CD4-positive, alpha-beta T cell treated with Interleukin-4 for 4 hours (primary cell): ENCODE data around the gene NR1H2.
"Not testable (repeated sequence)": the region's sequence is repeated elsewhere in the genome, so short reads cannot be mapped to it uniquely, and the experiment has no call there.

Experiments used
- DNase-seq: peaks from one replicate; pipeline ENCODE4 v3.0.0-alpha.2; 2020

Gene NR1H2

DNA sequence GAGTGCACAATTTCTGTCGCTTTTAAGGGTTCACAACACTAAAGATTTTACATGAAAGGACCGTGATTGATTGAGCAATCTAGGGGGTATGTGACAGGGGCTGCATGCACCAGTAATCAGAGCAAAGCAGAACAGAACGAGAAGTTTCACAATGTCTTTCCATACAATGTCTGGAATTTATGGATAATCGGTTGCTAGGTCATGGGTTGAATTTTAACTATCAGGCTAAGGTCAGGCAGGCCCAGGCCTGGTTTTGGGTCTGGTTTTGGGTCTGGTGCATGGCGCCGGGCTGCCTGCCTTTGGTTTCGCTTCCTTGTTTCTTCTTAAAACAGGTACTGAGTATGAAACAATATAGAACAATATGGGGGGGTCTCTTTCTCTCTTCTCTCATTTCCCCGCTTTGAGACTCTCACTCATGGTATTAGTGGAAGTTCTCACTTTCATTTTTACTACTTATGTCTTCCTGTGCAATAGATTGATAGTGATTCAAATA lies 29.1 kb upstream of the NR1H2 start:
- not testable (repeated sequence) for DNase-seq

DNA sequence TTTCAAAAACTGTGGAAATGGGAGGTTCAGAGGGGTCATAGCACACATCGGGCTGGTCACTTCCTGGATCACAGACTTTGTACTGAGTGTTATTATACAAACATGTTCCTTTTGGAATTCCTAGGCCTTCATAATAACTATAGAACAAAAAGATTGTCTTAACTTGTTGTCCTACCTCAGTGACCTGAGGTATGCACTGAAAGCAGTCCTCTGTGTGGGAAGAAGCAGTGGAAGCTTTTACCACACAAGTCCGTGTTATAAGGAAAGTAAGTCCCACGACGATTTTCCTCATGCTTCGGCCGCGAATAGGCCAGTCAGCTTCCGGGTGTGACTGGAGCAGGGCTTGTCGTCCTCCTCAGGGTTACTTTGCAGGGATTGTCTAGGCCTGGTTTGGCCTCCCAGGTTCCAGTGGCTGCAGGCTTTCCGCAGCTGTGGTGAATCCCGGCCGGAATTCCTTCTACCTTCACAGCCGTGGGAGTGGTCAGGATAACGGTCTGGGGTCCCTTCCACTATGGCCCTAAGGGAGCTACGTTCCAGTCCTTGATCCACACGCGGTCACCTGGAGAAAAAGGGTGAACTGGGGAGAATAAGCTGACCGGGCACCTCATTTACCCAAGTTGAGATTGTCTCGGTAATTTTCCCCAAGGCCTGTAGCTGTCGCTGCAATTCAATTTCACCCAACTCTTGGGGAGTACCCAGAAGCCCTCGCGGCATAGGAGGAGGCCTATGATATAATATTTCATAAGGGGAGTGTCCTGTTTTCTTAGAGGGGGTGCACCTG lies 26.8 kb upstream of the NR1H2 start:
- no peak for DNase-seq

DNA sequence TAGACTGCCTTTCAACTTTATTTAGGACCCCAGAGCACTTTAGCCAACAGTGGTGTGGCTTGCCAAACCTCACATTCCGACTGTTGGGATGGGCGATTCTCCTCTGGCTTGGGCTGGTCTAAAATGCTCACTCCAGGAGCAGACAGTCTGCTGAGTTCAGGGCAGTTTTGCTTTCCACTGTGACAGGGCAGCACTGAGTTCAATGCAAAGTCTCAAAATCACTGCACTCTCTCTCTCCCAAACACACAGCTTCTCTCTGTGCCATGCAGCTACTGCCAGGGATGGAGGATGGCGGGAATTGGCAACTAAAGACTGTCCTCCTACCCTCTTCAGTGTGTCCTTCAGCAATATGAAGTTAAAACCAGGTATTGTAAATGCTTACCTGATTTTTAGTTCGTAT lies 24.0 kb upstream of the NR1H2 start:
- no peak for DNase-seq

DNA sequence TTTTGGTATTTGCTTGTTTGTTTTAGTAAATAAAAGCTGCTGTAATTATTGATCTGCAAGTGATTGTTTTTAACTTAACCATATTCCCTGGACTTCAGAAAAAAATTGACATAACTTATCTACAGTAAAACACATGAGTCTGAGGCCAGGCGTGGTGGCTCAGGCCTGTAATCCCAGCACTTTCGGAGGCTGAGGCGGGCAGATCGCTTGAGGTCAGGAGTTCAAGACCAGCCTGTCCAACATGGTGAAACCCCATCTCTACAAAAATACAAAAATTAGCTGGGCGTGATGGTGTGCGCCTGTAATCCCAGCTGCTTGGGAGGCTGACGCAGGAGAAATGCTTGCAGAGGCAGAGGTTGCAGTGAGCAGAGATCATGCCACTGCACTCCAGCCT lies 22.8 kb upstream of the NR1H2 start:
- DNase-seq: not testable (repeated sequence)

DNA sequence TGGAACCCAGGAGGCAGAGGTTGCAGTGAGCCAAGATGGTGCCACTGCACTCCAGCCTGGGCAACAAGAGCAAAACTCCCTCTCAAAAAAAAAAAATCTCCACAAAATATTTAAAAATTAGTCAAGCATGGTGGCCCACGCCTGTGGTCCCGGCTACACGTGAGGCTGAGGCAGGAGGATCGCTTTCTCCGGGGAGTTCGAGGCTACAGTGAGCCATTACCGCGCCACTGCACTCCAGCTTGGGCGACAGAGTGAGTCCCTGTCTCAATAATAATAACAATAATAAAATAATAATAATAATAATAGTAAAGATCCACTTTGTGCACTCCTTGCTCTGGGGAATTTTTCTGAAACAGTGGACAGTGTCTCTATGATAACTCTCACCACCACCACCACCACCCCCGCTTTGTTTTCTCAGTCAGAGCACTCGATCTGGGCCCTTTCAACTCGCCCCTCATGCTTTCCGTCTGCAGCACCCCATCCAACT lies 19.5 kb upstream of the NR1H2 start:
- DNase-seq: no peak

DNA sequence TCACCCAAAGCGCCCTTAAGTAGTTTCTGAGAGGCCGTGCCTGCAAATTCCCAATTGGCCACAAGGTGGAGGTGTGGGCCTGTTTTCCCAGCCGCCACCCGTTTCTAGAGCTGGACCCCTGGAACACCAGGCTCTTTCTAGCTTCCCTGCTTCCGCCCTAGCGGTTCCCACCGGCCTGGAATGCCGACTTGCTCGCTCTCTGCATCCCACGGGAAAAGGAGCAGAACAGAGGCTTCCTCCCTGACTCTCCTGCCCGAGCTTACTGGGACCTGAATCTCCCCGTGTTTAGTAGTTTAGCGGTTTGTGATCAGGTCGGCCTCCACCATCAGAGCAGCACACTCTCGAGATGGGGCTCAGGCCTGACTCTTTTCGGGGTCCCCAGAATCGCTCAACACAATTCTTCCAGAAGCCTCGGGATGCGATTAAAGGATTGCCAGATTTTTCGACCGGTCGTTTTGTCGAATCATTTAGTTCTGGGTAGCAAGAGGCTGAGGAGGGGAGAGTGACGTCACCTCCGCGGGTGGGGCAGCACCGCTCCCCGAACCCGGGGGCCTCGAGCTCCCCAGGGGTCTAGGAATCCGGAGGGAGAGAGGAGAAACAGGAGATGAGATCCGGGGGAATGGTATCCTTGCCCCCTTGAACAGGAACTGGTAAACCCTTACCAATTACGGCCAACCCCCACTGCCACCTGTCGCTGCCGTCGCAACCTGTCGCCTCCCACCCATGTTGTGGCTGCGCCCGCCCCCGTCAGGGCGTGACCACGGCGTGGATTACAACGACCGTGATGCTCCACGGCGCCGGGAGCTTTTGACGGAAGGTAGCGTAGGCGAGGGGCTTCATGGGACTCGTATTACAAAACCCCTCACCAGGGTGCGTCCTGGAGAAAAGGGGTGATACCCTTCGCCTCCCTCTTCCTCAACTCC lies 18.8 kb upstream of the NR1H2 start:
- DNase-seq: peak; percentile 86

DNA sequence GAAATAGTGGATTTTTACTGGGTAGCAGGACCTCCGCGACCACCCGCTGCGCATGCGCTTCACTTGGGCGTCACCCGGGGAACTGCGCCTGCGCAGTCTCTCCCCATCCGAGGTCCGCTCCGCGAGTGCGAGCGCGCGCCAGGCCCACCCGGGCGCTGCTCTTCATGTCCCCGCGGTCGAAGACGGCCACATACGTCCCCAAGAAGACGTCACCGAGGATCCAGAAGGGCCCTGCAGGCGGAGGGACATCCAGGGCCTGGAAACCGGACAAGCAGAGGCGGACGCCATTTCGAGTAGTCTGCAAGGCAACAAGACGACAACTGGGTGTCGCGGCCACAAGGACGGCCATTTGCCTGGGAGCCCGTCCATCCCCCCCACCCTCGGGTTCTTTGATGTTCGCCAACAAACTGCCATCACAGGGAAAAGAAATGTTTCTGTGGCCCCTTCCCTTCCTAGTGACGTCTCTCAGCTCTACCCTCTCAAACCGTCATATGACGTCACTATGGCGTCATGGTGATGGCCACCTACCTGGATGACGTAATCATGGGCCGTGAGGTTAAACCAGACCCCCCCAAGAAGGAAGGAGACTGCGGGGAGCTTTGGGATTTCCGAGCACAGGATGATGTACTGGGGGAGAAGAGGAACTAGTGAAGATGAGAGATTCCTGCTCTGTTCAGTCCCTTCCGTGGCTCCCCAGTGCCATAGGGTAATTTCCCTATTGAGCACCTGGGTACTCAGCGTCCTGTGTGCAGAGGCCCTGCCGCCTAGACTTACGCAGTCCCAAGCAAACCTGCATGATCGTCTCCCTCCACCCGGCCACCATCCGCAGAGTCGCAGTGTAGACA lies 17.6 kb upstream of the NR1H2 start:
- DNase-seq: peak; percentile 78

DNA sequence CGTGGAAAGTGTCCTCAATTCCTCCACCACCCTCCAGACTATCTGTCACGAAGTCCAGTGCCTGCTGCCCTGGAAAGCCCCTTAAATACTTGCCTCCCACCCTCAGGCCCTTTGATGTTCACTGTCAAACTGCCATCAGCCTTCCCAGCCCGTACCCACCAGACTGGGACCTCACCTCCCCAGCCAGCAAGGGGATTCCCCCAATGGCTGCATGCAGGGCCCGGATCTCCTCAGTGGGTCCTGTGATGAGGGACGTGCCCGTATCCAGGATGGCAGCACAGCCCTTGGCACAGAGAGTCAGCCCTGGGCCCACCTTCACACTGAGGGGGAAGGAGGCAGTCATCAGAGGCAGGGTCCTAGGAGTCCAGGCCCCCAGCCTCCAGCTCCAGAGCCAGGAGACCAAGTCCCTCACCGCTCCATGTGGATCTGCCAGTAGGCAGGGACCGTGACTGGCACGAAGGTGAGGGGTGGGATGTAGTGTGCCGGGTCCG lies 16.9 kb upstream of the NR1H2 start:
- no peak for DNase-seq

DNA sequence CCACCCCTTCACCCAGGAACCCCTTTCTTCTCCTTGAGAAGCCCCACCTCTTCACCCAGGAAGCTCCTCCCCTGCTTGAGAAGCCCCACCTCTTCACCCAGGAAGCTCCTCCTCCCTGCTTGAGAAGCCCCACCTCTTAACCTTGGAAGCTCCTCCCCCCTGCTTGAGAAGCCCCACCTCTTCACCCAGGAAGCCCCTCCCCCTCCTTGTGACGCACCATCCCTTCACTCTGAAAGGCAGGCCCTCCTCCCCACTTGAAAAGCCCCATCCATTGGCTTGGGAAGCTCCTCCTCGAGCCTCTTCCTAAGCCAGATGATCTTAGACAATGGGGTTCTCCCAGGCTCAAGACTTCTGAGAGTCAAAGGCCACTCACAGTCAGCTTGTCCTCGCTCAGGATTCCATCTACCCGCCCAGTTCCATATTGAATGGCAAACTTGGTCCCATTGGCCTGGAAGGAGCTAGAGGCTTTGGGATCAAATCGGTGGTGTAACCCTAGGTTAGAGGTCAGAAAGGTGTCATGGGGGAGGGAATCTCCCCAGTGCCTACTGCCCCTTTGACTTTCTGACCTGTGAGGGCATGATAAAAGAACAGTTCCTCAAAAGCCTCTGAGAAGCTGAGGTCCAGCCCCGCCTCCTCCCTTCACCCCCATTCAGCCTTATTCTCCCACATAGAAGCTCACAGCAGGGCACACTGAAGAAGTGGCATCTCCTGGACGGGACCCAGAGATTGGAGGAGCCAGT lies 14.8 kb upstream of the NR1H2 start:
- no peak for DNase-seq

DNA sequence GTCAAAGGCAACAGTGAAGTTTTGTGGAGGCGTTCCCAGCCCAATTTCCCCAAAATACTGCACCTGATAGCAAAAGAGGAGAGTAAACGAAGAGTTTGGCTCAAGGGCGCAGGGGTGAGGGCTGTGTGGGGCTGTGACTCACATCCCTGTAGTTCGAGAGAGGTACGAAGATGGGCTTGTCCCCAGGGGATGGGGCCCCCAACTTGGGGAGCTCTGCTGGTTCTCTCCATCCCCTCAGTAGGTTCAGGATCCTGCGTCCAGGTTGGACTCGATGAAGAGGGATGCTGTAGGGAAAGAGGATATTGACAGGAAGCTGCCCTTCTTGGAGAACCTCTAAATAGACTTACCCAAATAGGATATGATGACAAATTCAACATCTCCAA lies 14.2 kb upstream of the NR1H2 start:
- no peak for DNase-seq

DNA sequence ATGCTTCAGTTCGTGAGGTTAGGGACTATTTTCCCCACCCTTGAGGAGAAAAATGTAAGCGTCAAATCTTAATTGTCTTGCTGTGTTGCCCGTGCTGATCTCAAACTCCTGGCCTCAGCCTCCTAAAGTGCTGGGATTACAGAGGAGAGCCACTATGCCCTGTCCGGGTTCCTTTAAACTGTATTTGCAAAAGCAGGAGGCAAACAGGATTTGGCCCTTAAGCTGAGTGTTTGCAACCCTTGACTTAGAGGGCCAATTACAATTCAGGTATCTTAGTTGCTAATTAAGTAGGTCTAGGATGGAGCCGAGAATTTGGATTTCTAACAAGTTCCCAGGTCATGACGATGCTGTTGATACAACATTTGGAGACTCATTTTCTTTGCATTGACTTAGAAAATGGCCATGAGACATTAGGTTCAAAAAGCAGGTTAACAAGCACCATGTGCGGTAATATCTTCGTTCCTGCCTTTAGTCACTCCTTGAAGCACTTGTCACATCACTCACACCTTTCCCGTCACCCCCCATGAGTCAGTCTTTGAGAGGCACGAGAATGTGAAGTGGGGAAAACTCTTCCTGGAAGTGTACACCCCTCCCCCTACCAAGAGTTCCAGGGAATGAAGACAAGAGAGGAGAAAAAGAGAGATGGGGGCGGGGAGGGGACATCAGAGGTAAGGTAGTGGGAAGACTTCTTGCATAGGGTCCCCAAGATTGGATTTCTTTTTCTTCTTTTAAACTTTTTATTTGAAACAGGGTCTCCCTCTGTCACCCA lies 13.4 kb upstream of the NR1H2 start:
- no peak for DNase-seq

DNA sequence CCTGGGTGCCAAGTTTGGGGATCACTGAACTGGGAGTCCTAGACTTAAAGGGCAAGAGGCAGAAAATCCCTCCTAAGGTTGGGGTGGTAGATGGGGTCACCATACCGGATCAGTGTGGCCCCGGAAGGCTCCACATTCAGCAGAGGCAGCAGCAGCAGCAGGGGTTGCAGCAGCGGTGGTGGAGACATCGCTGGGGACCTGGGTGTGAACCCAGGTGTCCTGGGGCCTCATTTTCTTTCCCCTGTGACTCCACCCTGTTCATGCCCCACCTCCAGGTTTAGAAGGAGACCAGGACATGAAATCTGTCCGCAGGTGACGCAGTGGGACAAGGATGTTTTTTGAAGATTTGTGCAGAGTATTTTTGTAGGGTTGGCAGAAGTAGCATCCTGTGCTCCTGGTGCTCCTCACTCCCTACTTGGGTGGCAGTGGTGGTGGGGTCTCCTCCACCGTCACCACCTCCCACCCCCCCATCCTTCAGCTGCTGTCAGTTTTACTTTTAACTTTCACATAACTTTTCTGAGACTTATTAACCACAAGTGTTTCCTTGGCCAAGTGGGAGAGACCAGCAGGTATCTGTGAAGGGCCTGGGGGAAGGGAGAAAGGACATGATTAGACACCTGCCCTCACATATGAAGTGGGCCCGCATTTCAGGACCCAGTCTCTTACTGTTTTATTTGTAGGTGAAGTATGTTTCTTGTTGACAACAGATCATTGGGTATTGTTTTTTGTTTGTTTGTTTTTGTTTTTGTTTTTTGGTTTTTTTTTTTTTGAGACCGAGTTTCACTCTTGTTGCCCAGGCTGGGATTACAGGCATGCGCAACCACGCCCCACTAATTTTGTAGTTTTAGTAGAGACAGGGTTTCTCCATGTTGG lies 10.6 kb upstream of the NR1H2 start, which contains the start of gene NAPSA:
Gene NAPSA (minus strand): TSS at position 206 of the 873 bp plus-strand sequence. CDS start 18 bp downstream, at position 188.
- no peak for DNase-seq

DNA sequence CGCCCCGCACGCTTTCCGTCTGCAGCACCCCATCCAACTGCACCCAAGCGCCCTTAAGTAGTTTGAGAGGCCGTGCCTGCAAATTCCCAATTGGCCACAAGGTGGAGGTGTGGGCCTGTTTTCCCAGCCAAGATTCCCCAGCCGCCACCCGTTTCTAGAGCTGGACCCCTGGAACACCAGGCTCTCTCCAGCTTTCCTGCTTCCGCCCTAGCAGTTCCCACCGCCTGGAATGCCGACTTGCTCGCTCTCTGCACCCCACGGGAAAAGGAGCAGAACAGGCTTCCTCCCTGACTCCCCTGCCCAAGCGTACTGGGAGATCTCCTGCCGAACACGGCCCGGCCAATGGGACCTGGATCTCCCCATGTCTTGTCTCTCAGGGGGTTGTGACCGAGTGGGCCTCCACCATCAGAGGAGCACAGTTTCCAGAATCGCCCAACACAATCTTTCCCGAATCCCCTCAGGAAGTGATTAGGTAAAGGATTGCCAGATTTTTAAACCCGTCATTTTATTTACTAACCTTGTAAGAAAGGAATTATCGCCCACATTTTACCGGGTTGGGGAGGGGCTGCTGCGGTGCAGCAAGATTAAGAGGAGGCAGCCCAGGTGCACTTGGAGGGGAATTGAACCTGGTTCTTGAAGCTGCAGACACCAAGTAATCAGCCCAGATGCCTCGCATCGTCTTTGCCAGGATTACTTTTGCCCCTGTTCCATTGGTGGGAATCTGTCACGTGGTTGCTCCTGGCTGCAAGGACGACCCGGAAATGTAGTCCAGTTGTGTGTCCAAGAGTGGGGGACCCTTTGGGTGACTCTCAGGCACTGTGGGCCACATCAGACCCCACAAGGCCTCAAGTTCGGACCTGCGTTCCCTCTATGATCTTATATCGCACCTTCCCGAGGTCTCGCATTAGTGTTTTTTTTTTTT lies 7.3 kb upstream of the NR1H2 start:
- DNase-seq: peak; percentile 82

DNA sequence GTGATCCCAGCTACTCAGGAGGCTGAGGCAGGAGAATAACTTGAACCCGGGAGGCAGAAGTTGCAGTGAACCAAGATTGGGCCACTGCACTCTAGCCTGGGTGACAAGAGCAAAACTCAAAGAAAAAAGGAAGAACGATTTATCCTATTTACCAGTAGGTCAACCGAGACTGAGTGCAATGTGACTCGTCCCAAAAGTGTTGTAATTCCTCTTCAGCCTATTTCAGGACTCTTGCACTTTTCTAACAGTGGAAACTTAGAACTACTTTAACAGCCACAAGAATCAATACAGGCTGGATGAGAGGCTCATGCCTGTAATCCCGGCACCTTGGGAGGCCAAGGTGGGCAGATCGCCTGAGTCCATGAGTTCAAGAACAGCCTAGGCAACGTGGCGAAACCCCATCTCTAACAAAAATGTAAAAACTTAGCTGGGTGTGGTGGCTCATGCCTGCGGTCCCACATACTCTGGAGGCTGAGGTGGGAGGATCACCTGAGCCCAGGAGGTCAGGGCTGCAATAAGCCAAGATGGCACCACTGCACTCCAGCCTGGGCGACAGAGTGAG lies 4.3 kb upstream of the NR1H2 start:
- no peak for DNase-seq

DNA sequence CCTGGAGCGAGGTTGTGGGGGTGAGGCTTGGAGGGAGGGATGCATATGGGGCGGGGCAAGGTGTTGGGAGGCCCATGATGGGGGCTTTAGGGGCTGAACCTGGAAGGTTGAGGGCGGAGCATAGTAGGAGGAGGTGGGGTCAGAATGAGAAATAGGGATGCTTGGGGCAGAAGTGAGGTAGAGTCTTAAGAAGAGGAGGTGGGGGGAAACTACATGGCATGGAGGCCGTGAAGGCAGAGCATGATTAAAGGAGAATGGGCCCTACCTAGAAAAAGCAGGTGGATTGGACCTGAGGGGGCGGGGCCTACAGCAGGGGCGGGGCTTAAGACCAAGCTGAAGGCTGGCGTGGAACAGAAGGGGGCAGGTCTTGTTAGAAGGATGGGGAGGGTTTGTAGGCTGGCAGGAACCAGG lies 799 bp downstream of the NR1H2 start:
- DNase-seq: peak; percentile 36

DNA sequence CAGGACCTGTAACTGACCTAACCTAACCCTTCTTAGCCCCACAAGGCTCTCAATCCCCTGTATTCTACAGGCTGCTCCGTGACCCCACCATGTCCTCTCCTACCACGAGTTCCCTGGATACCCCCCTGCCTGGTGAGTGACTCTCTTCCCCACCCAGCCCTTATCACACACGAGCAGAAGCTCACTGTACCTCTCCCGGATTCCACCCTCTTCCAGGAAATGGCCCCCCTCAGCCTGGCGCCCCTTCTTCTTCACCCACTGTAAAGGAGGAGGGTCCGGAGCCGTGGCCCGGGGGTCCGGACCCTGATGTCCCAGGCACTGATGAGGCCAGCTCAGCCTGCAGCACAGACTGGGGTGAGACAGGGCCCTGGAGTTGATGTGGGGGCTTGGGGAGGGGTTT lies 1.3 kb downstream of the NR1H2 start:
- DNase-seq: no peak

DNA sequence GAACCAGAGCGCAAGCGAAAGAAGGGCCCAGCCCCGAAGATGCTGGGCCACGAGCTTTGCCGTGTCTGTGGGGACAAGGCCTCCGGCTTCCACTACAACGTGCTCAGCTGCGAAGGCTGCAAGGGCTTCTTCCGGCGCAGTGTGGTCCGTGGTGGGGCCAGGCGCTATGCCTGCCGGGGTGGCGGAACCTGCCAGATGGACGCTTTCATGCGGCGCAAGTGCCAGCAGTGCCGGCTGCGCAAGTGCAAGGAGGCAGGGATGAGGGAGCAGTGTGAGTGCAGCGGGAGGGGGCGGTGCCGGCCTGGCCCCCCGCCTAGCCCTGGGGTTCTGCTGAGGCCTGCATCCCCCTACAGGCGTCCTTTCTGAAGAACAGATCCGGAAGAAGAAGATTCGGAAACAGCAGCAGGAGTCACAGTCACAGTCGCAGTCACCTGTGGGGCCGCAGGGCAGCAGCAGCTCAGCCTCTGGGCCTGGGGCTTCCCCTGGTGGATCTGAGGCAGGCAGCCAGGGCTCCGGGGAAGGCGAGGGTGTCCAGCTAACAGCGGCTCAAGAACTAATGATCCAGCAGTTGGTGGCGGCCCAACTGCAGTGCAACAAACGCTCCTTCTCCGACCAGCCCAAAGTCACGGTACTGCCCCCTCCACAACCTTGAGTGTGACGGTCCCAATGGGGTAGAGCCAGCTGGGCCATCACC lies 2.1 kb downstream of the NR1H2 start:
- DNase-seq: no peak

DNA sequence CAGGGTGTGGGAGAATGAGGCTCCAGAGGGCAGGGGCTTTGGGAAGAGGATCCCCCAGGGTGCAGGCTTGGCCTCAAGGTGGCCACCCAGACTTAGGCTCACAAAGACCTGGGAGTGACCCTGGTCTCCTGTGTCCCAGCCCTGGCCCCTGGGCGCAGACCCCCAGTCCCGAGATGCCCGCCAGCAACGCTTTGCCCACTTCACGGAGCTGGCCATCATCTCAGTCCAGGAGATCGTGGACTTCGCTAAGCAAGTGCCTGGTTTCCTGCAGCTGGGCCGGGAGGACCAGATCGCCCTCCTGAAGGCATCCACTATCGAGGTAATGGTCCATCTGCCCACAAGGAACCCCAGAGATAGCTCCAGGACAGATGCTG lies 2.6 kb downstream of the NR1H2 start:
- no peak for DNase-seq
